Trophoblast cell (in vitro differentiated cells and primary cell): ENCODE data around the gene SHISA7.

Source experiments
- DNase-seq, 2 donors: peaks; one replicate each; pipeline ENCODE4 v3.0.0-alpha.2; 2016
- H2AFZ ChIP-seq: 2 replicates; pipeline ENCODE4 v1.6.1; 2013; ENCODE audit warnings: low read length, moderate library complexity, mild to moderate bottlenecking; ENCODE audit not compliant: insufficient read depth, poor library complexity
- H2AK5ac ChIP-seq: 2 replicates; pipeline ENCODE4 v1.6.1; 2013; ENCODE audit warnings: mild to moderate bottlenecking, low read length
- H2BK120ac ChIP-seq: 2 replicates; pipeline ENCODE4 v1.6.1; 2013; ENCODE audit warnings: low read length, mild to moderate bottlenecking, moderate library complexity; ENCODE audit not compliant: insufficient read depth, poor library complexity
- H2BK12ac ChIP-seq: 2 replicates; pipeline ENCODE4 v1.6.1; 2013; ENCODE audit warnings: mild to moderate bottlenecking, low read length, moderate library complexity
- H2BK5ac ChIP-seq: 2 replicates; pipeline ENCODE4 v1.6.1; 2013; ENCODE audit warnings: low read length, low read depth, moderate library complexity, mild to moderate bottlenecking; ENCODE audit not compliant: poor library complexity
- H3K14ac ChIP-seq: 2 replicates; pipeline ENCODE4 v1.6.1; 2013; ENCODE audit warnings: mild to moderate bottlenecking, low read length
- H3K18ac ChIP-seq: 2 replicates; pipeline ENCODE4 v1.6.1; 2013; ENCODE audit warnings: mild to moderate bottlenecking, low read length
- H3K23ac ChIP-seq: 2 replicates; pipeline ENCODE4 v1.6.1; 2013; ENCODE audit warnings: low read length
- H3K27ac ChIP-seq: 2 replicates; pipeline ENCODE4 v1.5.1; 2013; ENCODE audit warnings: low read depth, mild to moderate bottlenecking, inconsistent platforms, low read length, moderate library complexity
- H3K27me3 ChIP-seq: 2 replicates; pipeline ENCODE4 v1.6.1; 2013; ENCODE audit warnings: inconsistent platforms, mild to moderate bottlenecking, low read length, moderate library complexity; ENCODE audit not compliant: insufficient read depth
- H3K36me3 ChIP-seq, 2 experiments: 1 replicate in 1 of 2; 2 replicates in 1 of 2; pipeline ENCODE4 v1.6.1; 2013; ENCODE audit warnings: low read length in 2 of 2, mild to moderate bottlenecking in 2 of 2, moderate library complexity in 1 of 2; ENCODE audit not compliant: insufficient read depth in 2 of 2, control insufficient read depth in 1 of 2
- H3K4ac ChIP-seq: 2 replicates; pipeline ENCODE4 v1.6.1; 2013; ENCODE audit warnings: low read depth, mild to moderate bottlenecking, low read length, moderate library complexity
- H3K4me1 ChIP-seq, 2 experiments: 1 replicate in 1 of 2; 2 replicates in 1 of 2; pipeline ENCODE4 v1.6.1; 2013; ENCODE audit warnings: low read length in 2 of 2, mild to moderate bottlenecking in 2 of 2, moderate library complexity in 1 of 2; ENCODE audit not compliant: insufficient read depth in 2 of 2, control insufficient read depth in 1 of 2
- H3K4me2 ChIP-seq: 2 replicates; pipeline ENCODE4 v1.6.1; 2013; ENCODE audit warnings: inconsistent platforms, mild to moderate bottlenecking, low read length, moderate library complexity
- H3K4me3 ChIP-seq: 2 replicates; pipeline ENCODE4 v1.5.1; 2013; ENCODE audit warnings: mild to moderate bottlenecking, low read depth, low read length, inconsistent platforms
- H3K79me1 ChIP-seq: one replicate; pipeline ENCODE4 v1.6.1; 2013; ENCODE audit warnings: low read length
- H3K79me2 ChIP-seq: 2 replicates; pipeline ENCODE4 v1.6.1; 2013; ENCODE audit warnings: low read length, mild to moderate bottlenecking; ENCODE audit not compliant: control insufficient read depth, insufficient read depth, poor library complexity
- H3K9ac ChIP-seq: 2 replicates; pipeline ENCODE4 v1.6.1; 2013; ENCODE audit warnings: mild to moderate bottlenecking, low read length
- H3K9me3 ChIP-seq: 2 replicates; pipeline ENCODE4 v1.6.1; 2013; ENCODE audit warnings: low read depth, mild to moderate bottlenecking, control low read depth, inconsistent platforms, low read length; ENCODE audit not compliant: insufficient read depth
- H4K12ac ChIP-seq: 2 replicates; pipeline ENCODE4 v1.6.1; 2013; ENCODE audit warnings: low read depth, mild to moderate bottlenecking, low read length, moderate library complexity
- H4K8ac ChIP-seq: 2 replicates; pipeline ENCODE4 v1.6.1; 2013; ENCODE audit warnings: low read depth, mild to moderate bottlenecking, low read length, moderate library complexity
- H4K91ac ChIP-seq: one replicate; pipeline ENCODE4 v1.6.1; 2013; ENCODE audit warnings: low read depth, mild to moderate bottlenecking, low read length, moderate library complexity
- WGBS: extraction: QIAGEN DNeasy Blood & Tissue Kit; methylation state at CpG from one replicate; pipeline ENCODE4 v1.1.7; 2013; ENCODE audit warnings: missing lambda C conversion rate; ENCODE audit not compliant: insufficient read length, insufficient coverage; ENCODE audit errors: extremely low coverage; 5-methylcytosine and 5-hydroxymethylcytosine counted together

Gene SHISA7

DNA sequence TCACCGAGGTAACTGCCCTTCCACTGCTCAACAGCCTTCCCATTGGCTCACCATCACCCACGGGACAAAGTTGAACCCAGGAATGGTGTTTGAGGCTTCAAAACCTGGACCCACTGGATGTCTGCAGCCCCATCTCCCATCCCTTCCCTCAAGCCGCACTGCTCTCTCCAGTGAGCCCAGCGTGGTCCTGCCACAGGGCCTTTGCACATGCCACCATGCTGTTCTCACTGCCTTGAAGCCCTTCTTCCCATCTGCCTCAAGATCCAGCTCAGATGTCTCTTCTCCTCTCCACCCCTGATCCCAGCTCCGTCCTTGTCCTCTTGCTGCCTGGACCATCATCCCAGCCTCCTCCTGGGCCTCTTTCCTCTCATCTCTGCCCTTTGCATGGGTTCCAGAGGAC is 4.0 kb downstream of the SHISA7 start:
- Histone ChIP-seq H3K18ac (no peak overlapping the region), H3K27ac (no peak overlapping the region), H3K4me2 (no peak overlapping the region), H4K12ac (no peak overlapping the region), H3K79me2 (no peaks in the 10 kb centered on the region), H3K27me3 (peaks cover 46% of the 10 kb centered on the region), H2BK5ac (no peak overlapping the region), H3K23ac (no peak overlapping the region), H2AFZ (no peak overlapping the region), H4K91ac (no peak overlapping the region), H2AK5ac (no peak overlapping the region), H3K9ac (no peak overlapping the region), H2BK120ac (no peak overlapping the region), H3K79me1 (no peaks in the 10 kb centered on the region), H2BK12ac (no peak overlapping the region), H3K36me3 (no peaks in the 10 kb centered on the region), H3K14ac (no peak overlapping the region), H3K4me3 (no peak overlapping the region), H3K4ac (no peak overlapping the region), H3K4me1 (no peaks in the 10 kb centered on the region), H4K8ac (no peak overlapping the region), H3K9me3 (peaks cover 24% of the 10 kb centered on the region)
- WGBS, result no CpG with 5 or more reads among the region's 5 CpGs
- no peak for DNase-seq

DNA sequence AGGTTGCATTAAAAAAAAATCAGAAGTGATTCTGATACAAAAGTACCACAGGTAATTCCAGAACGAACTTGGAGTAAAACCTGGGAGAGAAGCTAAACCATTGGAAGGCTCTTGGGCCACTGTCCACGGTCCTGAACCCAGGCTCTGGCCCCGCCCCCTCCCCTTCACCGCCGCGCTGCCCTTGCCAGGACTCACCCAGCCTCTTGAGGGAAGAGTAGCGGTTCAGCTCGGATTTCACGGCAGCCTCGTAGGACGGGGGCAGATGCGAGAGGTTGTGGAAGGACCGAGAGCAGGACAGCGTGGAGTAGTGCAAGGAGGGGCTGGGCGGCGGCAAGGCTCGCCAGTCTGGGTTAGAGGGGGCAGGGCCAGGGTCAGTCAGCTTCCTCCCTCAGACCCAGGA is 5.7 kb downstream of the SHISA7 start:
- no peak overlapping the region for H3K9ac ChIP-seq
- no peak overlapping the region for H3K4me3 ChIP-seq
- H3K79me1 ChIP-seq, result no peaks in the 10 kb centered on the region
- no peak overlapping the region for H3K14ac ChIP-seq
- no peak overlapping the region for H3K4ac ChIP-seq
- no peak overlapping the region for H3K23ac ChIP-seq
- no peak overlapping the region for H3K18ac ChIP-seq
- no peaks in the 10 kb centered on the region for H3K36me3 ChIP-seq
- no peak overlapping the region for H2AK5ac ChIP-seq
- DNase-seq, result peak; percentile 67 to 76
- no peak overlapping the region for H3K27ac ChIP-seq
- no peak overlapping the region for H4K8ac ChIP-seq
- no peak overlapping the region for H4K91ac ChIP-seq
- peaks cover 32% of the 10 kb centered on the region for H3K27me3 ChIP-seq
- H2BK12ac ChIP-seq, result no peak overlapping the region
- H3K4me2 ChIP-seq, result no peak overlapping the region
- WGBS, result no CpG with 5 or more reads among the region's 17 CpGs
- H3K4me1 ChIP-seq, result no peaks in the 10 kb centered on the region
- no peak overlapping the region for H2BK120ac ChIP-seq
- no peaks in the 10 kb centered on the region for H3K79me2 ChIP-seq
- no peak overlapping the region for H4K12ac ChIP-seq
- no peak overlapping the region for H2AFZ ChIP-seq
- no peak overlapping the region for H2BK5ac ChIP-seq
- peaks cover 24% of the 10 kb centered on the region for H3K9me3 ChIP-seq

DNA sequence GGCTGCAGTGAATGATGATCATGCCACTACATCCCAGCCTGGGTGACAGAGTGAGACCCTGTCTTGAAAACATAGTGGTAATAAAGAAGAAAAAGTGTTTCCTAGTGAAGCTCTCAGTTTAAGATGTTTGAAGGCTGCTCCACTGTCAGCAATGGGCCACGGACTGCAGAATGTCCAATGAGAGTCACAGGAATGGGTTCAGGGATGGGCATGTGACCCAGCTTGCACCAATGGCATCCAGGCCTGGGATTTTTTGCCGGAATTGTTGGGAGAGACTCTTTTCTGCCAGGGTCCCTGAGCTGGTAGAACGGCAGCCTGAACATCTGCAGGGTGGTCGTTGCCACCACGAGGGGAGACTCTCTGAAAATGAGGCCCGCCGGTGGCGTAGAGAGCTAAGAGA is 6.3 kb downstream of the SHISA7 start:
- Histone ChIP-seq H3K36me3 (no peaks in the 10 kb centered on the region), H4K8ac (no peak overlapping the region), H2BK12ac (no peak overlapping the region), H2AFZ (no peak overlapping the region), H2BK5ac (no peak overlapping the region), H2BK120ac (no peak overlapping the region), H3K23ac (no peak overlapping the region), H4K12ac (no peak overlapping the region), H3K4me2 (no peak overlapping the region), H3K18ac (no peak overlapping the region), H2AK5ac (no peak overlapping the region), H3K4me1 (no peaks in the 10 kb centered on the region), H3K27me3 (peaks cover 27% of the 10 kb centered on the region), H3K9me3 (peaks cover 27% of the 10 kb centered on the region), H3K79me2 (no peaks in the 10 kb centered on the region), H3K4me3 (no peak overlapping the region), H4K91ac (no peak overlapping the region), H3K14ac (no peak overlapping the region), H3K4ac (no peak overlapping the region), H3K27ac (no peak overlapping the region), H3K9ac (no peak overlapping the region), H3K79me1 (no peaks in the 10 kb centered on the region)
- DNase-seq, result no peak
- WGBS, result no CpG with 5 or more reads among the region's 8 CpGs

DNA sequence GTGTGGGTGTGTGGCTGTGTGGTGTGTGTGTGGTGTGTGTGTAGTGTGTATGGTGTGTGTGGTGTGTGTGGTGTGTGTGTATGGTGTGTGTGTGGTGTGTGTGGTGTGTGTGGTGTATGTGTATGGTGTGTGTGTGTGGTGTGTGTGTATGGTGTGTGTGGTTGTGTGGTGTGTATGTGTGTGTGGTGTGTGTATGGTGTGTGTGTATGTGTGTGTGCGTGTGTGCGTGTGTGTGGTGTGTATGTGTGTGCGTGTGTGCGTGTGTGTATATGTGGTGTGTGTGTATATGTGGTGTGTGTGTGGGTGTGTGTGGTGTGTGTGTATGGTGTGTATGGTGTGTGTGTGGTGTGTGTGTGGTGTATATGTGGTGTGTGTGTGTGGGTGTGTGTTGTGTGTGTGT is 8.1 kb downstream of the SHISA7 start:
- Histone ChIP-seq H3K18ac (no peak overlapping the region), H2BK5ac (no peak overlapping the region), H2BK12ac (no peak overlapping the region), H2AFZ (no peak overlapping the region), H3K4me3 (peak overlapping the region; percentile 57), H3K4ac (no peak overlapping the region), H2BK120ac (no peak overlapping the region), H4K8ac (no peak overlapping the region), H3K4me1 (no peaks in the 10 kb centered on the region), H2AK5ac (no peak overlapping the region), H3K79me1 (no peaks in the 10 kb centered on the region), H3K14ac (no peak overlapping the region), H4K12ac (no peak overlapping the region), H3K27ac (no peak overlapping the region), H4K91ac (no peak overlapping the region), H3K9me3 (peaks cover 28% of the 10 kb centered on the region), H3K79me2 (no peaks in the 10 kb centered on the region), H3K23ac (no peak overlapping the region), H3K4me2 (no peak overlapping the region), H3K9ac (no peak overlapping the region), H3K27me3 (peaks cover 9% of the 10 kb centered on the region), H3K36me3 (no peaks in the 10 kb centered on the region)
- 100% methylated on average over 4 of the region's 4 CpGs for WGBS
- DNase-seq, result no peak
